Fibroblast of the aortic adventitia (primary cell): ENCODE results near the gene NKX2-1. TPM values are rescaled to one million over a fixed set of nuclear protein-coding genes. Genes with fewer than 3 reads are reported as not detected.

ENCODE experiments used
- DNase-seq: peaks from one replicate; pipeline ENCODE4 v3.0.0-alpha.2; 2010; ENCODE audit warnings: low read depth
- H3K4me3 ChIP-seq: 2 replicates; pipeline ENCODE4 v1.5.1; 2011; ENCODE audit warnings: low read depth, mild to moderate bottlenecking, control low read depth, low read length, moderate library complexity
- total RNA-seq: library from RNA; depleted of rRNA; stranded (reverse); fragments of >200 nt; gene quantifications from 2 replicates; pipeline ENCODE4 v1.2.3, GENCODE V29; 2012; ENCODE audit warnings: low replicate concordance
- TF ChIP-seq, protein P1 (sequence below): IDR thresholded peaks from 2 replicates; pipeline ENCODE4 v1.5.1; 2011; ENCODE audit warnings: mild to moderate bottlenecking, low read length, control low read depth, inconsistent platforms; ENCODE audit not compliant: insufficient read depth

NKX2-1 gene
- total RNA-seq, 1 donor = not detected

GRCh38 chr14:36522347-36522971 lies 2.4 kb upstream of the NKX2-1 start:
- TF ChIP-seq, protein P1, sequence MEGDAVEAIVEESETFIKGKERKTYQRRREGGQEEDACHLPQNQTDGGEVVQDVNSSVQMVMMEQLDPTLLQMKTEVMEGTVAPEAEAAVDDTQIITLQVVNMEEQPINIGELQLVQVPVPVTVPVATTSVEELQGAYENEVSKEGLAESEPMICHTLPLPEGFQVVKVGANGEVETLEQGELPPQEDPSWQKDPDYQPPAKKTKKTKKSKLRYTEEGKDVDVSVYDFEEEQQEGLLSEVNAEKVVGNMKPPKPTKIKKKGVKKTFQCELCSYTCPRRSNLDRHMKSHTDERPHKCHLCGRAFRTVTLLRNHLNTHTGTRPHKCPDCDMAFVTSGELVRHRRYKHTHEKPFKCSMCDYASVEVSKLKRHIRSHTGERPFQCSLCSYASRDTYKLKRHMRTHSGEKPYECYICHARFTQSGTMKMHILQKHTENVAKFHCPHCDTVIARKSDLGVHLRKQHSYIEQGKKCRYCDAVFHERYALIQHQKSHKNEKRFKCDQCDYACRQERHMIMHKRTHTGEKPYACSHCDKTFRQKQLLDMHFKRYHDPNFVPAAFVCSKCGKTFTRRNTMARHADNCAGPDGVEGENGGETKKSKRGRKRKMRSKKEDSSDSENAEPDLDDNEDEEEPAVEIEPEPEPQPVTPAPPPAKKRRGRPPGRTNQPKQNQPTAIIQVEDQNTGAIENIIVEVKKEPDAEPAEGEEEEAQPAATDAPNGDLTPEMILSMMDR = no peak
- no peak overlapping the region for H3K4me3 ChIP-seq
- no peak for DNase-seq

DNA sequence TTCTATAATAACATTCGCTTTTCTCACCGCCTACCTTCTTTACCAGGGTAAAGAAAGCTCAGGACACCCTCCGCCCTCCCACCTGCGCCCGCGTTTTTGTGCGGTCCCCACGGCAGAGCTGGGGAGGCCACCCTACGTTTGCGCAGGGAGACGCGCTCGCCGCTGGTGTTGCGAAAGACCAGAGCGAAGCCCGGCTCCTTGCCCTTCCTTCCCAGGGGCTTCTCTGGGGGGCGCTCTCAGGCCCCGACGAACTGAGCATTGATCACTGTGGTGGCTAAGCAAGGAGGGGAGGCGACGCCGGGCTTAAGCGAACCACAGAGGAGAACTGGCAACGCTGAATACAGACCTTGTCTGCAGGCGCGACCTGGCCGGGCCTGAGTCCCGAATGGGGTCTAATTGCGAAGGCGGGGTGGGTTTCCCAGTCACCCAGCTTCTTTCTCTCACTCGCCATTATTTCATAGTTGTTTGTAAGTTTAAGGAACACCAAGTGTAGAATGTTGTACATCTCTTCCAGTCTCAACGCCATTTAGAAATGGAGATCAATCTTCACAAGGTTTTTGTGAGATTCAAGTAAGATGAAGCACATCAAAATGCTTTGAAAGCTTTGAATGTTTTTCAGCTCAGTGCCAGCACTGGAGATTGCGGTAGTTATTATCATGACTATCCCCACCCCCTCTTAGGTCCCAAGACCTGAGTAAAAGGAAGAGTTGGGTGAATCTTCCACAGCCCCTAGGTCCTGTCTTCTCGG lies 1.7 kb upstream of the NKX2-1 start:
- DNase-seq = no peak
- no peak overlapping the region for H3K4me3 ChIP-seq
- TF ChIP-seq, protein P1 = no peak

- TF ChIP-seq, protein P1 = no peak
- H3K4me3 ChIP-seq = no peak overlapping the region
- DNase-seq = no peak
Measured at GRCh38 chr14:36520601-36521525, 831 bp upstream of the NKX2-1 start.

- no peak overlapping the region for H3K4me3 ChIP-seq
- no peak for DNase-seq
- TF ChIP-seq, protein P1 = no peak
Measured at GRCh38 chr14:36518586-36519430, 1.2 kb downstream of the NKX2-1 start.

DNA sequence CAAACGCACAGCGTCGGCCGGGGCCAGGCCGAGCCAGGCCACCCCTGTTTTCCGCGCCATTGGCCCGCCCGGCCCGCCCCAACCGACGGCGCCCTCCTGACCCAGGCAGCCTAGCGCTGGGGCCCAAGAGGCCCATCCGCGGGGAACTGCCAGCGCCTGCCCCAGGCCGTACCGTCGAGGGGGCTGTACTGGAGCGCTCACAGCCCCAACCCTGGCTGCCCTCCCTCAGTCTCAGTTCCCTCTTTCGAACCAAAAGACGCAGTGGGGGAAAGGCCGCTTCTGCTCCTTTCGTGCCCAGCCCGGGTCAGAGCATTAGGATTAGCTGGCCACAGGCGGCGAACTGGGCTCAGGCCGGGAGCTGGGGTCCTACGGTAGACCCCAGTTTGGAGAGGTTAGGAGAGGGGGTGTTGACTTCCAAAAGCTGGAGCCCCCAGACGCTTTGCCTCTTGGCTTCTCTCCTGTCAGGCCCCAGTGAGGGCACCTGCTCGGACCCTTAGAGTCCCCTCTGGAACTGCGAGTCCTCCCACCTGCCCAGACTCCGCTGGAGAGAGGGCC lies 1.9 kb downstream of the NKX2-1 start:
- DNase-seq = no peak
- H3K4me3 ChIP-seq = no peak overlapping the region
- TF ChIP-seq, protein P1 = no peak
